Measurements from ENCODE around the gene PGPEP1.
A peak's percentile ranks its signal among the peaks of the same experiment; 100 is the strongest.

Gene PGPEP1, protein sequence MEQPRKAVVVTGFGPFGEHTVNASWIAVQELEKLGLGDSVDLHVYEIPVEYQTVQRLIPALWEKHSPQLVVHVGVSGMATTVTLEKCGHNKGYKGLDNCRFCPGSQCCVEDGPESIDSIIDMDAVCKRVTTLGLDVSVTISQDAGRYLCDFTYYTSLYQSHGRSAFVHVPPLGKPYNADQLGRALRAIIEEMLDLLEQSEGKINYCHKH

GRCh38 chr19:18340190-18340989 lies at the start of gene PGPEP1:
TSS of gene PGPEP1 (plus strand) at chr19:18340598. CDS start at chr19:18340682, 84 bp downstream.
- no peak for DNase-seq (ENCODE audit: low read depth)

- DNase-seq (ENCODE audit: low read depth): no peak
Measured at GRCh38 chr19:18291019-18291524, 49.3 kb upstream of the PGPEP1 start.

DNA sequence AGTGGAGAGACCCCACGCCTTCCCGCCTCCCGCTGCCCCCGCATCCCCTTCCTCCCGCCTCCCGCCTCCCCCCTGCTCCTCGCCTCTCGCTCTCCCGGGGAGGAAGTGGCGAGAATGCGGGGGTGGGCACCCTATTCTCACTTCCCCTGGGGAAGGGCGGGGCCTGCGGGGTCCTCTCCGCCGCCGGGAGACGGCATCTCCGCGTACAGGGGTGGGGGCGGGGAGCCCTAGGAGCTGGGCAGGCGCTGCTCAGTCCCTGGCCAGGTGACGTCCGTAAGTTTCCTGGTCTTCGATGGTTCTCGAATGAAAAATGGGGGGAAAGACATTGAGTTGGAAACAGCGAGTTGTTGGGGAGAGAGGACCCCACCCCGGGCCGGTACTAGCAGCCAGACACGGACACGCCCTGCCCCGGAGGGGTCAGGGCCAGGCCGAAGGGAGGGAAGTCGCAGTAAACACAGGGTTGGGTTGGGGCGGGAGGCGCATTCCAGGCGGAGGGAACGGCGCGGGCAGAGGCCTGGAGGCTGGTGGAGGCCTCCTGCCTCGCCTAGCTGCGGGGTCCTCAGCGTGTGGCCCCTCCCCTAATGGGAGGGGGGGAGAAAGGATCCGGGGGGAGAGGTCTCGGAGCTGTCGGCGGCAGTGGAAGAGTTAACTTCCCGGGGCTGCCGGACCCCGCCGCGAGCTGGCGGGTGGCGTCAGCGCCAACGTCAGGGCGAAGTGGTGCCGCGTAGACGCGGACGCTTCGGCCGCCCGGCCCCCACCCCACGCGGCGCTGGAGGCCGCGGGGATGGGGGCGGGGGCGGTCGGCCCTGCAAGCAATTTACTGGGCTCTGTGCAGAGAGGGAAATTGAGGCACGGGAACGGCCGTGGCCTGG lies 48.6 kb upstream of the PGPEP1 start:
- DNase-seq (ENCODE audit: low read depth): peak; percentile 93

GRCh38 chr19:18292462-18292809 lies 48.0 kb upstream of the PGPEP1 start:
- DNase-seq (ENCODE audit: low read depth): no peak

- DNase-seq (ENCODE audit: low read depth): peak; percentile 88
Measured at GRCh38 chr19:18292810-18293641, 47.4 kb upstream of the PGPEP1 start.

GRCh38 chr19:18293642-18294466 lies 46.5 kb upstream of the PGPEP1 start:
- DNase-seq (ENCODE audit: low read depth): no peak

DNA sequence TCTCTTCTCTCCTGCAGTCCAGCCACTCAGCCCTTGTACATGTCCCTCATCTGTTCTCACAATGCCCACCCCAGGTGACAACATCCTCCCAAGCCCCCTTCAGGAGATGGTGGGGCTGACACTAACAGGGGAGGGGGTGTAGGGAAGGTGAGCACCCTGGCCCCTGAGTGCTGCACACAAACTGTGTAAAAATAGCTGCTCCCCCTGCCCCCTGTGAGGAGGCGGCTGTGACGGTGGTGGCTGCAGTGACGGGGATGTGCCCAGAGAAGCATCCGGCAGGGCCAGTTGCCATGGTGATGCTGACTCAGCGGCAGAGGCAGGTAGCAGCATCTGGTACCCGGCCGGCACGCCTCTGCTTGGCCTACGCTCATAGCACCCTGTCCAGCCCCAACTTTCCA lies 45.9 kb upstream of the PGPEP1 start:
- DNase-seq (ENCODE audit: low read depth): no peak

DNA sequence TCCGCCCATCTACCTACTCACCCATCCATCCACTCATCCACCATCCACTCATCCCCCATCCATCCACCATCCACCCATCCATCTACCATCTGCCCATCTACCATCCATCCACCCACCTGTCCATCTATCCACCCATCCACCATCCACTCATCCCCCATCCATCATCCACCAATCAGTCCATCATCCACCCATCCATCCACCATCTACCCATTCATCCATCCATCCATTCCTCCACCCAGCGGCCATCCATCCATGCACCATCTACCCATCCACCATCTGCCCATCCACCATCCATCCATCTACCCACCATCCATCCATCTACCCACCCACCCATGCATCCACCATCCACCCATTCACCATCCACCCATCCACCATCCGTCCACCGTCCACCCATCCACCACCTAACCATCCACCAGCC lies 45.4 kb upstream of the PGPEP1 start:
- no peak for DNase-seq (ENCODE audit: low read depth)

DNA sequence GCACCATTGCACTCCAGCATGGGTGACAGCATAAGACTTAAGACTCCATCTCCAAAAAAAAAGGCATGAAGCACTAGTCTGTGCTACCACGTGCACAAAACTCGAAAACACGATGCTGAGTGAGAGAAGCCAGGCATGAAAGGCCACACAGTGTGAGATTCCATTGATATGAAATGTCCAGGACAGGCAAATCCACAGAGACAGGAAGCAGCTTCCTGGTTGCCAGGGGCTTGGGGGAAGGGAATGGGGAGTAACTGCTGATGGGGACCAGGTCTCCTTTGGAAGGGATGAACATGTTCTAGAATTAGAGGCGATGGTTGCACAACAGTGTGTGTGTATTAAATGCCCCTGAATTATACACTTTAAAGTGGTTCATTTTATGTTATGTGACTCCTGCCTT lies 43.1 kb upstream of the PGPEP1 start:
- DNase-seq (ENCODE audit: low read depth): no peak

DNA sequence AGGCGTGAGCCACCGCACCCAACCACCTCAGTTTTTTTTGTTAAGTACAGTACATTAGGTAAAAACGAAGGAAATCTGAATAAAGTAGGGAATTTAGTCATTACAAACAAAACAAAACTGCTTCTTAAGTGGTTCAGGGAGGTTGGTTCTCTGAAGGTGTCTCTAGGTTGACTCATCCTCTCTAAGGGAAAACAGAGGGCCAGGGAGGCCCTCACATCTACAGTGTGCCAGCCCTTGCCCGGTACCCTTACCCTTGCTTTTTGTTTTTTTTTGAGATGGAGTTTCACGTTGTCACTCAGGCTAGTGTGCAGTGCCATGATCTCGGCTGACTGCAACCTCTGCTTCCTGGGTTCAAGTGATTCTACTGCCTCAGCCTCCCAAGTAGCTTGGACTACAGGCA lies 41.8 kb upstream of the PGPEP1 start:
- DNase-seq (ENCODE audit: low read depth): no peak

DNA sequence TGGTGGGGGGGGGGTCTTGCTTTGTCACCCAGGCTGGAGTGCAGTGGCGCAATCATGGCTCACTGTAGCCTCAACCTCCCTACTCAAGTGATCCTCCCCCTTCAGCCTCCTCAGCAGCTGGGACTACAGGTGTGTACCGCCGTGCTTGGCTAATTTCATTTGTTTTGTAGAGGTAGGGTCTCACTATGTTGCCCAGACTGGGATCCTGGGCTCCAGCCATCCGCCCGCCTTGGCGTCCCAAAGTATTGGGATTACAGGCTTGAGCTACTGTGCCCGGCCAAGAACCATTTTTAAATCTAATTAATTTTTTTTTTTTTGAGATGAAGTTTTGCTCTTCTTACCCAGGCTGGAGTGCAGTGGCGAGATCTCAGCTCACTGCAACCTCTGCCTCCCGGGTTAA lies 40.7 kb upstream of the PGPEP1 start:
- DNase-seq (ENCODE audit: low read depth): no peak

DNA sequence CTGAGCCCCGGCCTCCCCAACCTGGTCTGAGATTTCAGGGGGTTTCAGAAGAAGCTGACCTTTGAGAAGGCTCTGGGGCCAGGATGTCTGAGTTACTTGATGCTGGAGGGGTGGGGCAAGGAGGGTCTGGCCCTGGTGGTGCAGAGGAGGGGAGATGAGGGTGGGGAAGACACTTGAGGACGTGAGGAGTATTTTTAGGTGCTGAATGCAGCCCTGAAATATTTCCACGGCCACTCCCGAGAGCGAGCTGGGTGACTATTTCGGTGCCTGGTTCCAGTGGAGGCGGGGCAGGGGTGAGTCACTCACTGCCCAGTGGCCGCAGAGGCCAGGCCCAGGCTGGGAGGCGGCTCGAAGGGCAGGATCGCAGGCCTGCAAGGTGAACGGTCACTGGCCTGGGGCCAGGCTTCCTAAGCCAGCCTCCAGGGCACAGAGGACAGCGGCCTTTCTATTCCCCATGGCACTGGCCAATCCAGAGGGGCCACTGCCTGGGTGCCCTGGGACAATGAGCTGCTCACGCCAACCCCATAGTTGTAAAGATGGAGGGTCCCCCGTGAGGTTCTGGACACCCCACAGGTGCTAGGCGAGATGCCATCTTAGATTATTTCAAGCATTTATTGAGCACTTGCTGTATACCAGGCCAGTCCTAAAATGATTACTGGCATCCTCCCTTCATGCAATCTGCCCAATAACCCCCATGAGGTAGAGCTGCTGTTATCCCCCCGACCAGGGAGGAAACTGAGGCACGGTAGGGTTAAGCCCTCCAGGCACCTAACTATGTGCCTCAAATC lies 39.3 kb upstream of the PGPEP1 start:
- DNase-seq (ENCODE audit: low read depth): no peak

DNA sequence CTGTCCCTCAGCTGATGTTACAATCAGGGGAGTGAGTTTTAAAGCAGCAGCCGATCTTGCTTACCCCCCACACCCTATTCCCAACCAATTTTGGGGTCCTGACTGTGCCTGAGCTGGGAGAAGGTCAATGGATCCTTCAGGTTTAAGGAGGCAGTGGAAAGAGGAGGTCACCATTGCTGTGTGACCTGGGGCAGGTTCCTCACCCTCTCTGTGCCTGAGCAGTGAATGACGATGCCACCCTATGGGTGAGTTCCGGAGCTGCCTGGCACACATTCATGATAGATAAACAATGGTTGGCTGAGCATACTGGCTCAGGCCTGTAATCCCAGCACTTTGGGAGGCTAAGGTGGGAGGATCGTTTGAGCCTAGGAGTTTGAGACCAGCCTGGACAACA lies 38.7 kb upstream of the PGPEP1 start:
- DNase-seq (ENCODE audit: low read depth): no peak

GRCh38 chr19:18304208-18304457 lies 36.3 kb upstream of the PGPEP1 start:
- DNase-seq (ENCODE audit: low read depth): no peak

DNA sequence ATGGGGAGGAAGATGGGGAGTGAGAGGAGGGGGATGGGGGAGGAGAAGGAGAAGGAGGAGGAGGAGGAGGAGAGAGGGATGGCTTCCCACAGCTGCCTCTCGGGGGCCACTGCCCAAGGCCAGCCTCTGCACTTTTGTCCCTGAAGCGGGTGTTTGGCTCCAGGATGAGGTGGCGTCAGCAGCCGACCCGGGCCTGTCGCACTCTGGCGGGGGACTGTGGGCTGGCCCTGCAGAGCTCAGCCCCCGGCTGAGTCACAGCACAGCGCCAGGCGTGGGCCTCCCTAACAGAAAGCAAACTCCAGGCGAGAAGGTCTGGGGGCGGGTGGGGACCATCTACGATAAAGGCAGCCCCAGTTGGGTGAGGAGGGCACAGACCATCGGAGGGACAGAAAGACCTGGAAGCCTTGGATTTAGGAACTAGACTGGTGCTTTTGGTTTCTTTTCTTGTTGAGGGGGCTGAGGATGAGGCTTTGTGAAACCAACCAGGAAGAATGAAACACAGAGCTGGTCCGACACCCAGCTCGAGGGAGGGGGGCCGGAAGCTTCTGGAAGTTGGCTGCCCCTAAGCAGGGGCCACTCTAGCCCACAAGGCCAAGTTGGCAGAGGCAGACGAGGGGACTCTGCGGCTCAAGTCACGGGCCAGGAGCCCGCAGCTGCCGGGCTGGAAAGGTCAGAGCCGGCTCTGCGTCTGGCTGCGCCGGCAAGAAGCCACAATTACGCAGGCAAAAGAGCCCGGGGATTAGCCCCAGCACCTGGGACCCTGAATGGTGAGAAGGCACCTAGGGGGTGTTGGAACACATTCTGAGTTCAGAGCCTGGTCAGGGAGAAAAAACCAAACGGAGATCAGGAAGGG lies 35.7 kb upstream of the PGPEP1 start:
- DNase-seq (ENCODE audit: low read depth): peak; percentile 77

- DNase-seq (ENCODE audit: low read depth): no peak
Measured at GRCh38 chr19:18306209-18306887, 34.0 kb upstream of the PGPEP1 start.

DNA sequence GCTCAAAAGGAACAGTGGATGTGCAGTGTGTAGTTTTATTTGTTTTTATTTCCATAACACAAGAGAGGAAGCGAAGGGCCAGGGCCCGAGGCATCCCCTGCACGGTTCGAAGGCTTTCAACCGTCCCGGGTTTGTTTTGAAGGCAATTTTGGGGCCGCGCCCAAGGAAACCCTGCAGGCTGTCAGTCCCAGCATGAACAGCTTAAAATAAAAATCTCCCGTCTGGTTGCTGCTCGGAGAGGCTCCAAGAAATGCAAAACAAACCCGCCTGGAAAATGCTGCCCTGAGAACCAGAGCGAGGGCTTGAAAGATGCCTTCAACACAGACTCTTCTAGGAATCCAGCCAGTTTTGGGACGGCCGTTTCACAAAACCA lies 33.5 kb upstream of the PGPEP1 start:
- no peak for DNase-seq (ENCODE audit: low read depth)

GRCh38 chr19:18307271-18307681 lies 33.1 kb upstream of the PGPEP1 start:
- DNase-seq (ENCODE audit: low read depth): no peak

All from CMK (cell line).